HG02981 (cell line): ENCODE results near the gene PAXX.
"Not testable (repeated sequence)": the region's sequence is repeated elsewhere in the genome, so short reads cannot be mapped to it uniquely, and the experiment has no call there.

ENCODE experiments used
- ATAC-seq: cut with Tn5 transposase; IDR thresholded peaks from one replicate; pipeline ENCODE4 v1.9.1; 2021; ENCODE audit warnings: mild to moderate bottlenecking, moderate library complexity; ENCODE audit not compliant: unreplicated experiment

PAXX gene

DNA sequence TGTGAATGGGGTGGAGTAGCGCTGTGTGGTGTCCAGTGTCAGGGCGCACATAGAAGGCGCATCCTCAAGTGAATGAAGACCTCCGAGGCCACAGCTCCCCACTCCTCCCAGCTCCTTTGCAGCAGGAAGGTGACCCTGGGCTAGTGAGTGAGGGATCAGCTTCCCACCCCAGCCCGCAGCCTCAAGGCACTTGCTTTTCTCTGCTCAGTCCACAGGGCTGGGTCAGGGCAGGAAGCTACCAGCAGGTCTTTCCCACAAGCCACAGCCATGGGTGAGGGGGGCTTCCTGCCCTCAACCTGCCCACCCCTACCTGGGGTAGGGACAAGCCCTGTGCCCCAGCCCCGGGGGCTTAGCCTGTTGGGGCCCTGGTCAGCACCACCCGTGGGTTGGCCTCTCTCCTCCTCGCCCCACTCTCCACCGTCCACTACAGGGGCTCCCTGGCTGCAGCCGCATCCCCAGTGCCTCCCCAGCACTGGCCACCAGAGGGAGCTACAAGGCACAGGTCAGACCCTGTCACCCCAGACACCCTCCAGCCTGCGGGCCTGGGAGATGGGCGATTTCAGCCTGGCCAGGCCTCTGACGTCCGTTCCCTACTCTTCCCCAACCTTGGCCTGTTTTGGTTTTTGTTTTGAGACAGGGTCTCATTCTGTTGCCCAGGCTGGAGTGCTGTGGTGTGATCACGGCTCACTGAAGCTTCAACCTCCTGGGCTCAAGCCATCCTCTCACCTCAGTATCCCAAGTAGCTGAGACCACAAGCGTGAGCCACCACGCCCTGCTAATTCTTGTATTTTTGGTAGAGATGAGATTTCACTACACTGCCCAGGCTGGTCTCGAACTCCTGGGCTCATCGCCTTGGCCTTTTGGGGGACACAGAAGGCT is 37.1 kb downstream of the PAXX start:
- peak; percentile 37 for ATAC-seq

DNA sequence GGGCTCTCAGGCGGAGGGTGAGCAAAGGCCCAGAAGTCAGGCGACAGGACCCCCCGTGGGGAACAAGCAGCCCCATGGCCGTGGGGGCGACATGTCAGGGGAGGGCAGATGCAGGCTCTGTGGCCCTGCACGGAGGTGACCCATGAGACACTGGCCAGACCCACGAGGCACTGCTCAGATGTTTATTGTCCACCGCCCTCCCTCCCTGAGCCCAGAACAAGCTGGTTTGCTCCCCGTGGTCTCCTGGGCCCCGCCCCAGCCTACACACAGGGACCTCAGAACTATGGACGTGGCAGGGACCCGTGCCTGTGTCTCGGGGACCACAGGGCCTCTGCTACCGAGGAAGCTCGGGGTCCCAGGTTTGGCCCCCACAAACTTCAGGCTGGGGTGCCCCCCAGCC is 37.8 kb downstream of the PAXX start:
- no peak for ATAC-seq

DNA sequence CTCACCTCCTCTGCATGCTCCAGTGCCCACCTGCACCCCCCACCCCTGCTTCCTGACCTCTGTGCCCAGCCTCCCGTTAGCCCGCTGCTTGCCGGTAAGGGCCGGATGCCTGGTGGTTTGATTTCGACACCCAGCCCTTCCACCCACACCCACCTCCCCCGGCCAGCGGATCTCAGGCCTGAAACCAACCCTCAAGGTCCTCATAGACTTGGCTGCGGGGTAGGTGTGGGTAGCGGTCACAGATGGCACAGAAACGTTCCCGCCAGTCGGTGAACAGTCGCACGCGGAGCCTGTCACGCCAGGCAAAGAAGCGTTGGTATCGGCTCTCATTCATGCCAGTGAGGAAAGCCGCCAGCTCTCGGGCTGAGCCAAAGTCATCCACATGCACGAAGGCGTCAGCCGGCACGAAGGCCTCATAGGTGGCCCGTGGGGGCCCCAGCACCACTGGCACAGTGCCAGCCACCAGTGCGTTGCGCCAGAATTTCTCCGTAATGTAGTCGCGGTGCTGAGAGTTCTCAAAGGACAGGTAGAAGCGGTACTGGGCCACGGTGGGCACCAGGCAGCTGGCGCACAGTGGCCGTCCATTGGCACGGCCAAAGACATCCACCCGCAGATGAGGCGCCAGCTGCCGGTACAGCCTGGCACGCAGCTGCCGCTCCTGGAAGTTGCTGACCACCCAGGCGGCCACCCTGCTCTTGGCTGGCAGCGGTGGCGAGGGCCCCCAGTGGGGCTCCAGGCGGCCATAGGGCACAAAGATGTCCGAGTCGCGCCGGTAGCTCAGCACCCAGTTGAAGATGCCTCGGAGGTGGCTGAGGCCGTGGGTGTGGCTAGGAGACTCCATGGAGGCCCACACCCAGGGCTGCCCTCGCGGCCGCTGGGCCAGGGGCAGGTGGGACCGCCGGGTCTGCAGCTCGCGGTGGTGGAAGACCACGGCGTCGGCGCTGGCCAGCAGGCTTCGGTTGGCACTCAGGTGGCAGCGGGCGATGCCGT is 38.6 kb downstream of the PAXX start:
- no peak for ATAC-seq

DNA sequence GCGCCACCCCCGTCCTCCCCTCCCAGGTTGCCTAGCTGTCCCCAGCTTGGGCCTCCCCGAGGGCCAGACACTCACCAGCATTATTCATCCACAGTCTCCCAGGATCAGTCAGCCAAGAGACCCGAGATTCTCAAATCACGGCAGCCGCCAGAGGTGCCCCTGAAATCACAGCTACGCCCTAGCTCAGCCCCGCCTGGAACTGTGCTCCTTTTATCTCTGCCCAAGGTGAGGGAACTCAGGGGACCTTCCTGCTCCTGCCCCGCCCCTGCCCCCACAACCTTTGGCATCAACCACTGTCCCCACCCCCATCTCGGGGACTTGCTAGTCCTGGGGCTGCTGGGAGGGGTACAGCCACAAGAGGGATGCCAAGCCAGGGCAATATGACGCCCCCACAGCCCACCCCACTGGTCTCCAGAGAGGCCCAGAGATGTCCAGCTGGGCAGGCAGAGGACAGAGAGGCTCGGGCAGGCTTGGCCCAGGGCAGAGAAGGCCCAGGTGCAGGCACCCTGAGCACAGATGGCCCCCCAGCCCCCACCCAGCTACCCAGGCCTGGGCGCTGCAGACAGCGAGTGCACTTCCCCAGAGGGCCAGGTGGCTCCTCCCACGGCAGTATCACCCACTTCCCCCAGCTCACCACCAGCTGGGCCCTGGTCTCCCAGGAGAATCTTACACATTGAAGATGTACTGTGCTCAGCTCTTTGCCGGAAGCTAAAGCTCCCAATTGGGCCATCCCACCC is 39.9 kb downstream of the PAXX start, which contains the start of gene FUT7:
TSS of gene FUT7 (minus strand) at position 185 of the 737 bp plus-strand sequence. CDS start at position 88, 97 bp downstream.
- ATAC-seq: no peak

DNA sequence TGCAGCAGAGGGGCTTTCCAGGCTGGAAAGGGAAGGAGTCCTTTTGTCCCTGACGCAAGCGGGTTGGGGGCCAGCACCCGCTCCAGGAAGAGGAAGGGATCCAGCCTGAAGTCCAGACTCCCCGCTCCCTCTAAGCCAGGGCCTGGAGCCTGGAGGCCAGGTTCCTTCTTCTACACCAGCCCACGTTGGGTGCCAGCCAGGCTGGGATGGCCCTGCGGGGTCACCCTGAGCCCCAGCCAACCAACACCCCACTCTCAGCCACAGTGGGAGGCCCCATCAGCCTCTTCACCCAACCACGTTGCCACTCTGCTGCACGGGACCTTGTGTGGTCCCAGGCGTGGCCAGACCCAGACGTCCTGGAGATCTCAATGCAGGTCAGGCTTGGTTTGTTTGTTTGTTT is 40.6 kb downstream of the PAXX start:
- no peak for ATAC-seq

DNA sequence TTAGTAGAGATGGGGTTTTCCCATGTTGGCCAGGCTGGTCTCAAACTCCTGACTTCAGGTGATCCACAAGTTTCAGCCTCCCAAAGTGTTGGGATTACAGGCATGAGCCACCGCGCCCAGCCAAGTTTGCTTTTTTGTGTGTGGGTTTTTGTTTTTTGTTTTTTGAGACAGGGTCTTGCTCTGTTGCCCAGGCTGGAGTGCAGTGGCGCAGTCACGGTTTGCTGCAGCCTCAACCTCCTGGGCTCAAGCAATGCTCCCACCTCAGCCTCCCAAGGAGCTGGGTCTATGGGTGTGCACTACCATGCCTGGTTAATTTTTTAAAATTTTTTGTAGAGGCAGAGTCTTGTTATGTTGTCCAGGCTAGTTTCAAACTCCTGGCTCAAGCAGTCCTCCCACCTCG is 41.3 kb downstream of the PAXX start:
- ATAC-seq: not testable (repeated sequence)

DNA sequence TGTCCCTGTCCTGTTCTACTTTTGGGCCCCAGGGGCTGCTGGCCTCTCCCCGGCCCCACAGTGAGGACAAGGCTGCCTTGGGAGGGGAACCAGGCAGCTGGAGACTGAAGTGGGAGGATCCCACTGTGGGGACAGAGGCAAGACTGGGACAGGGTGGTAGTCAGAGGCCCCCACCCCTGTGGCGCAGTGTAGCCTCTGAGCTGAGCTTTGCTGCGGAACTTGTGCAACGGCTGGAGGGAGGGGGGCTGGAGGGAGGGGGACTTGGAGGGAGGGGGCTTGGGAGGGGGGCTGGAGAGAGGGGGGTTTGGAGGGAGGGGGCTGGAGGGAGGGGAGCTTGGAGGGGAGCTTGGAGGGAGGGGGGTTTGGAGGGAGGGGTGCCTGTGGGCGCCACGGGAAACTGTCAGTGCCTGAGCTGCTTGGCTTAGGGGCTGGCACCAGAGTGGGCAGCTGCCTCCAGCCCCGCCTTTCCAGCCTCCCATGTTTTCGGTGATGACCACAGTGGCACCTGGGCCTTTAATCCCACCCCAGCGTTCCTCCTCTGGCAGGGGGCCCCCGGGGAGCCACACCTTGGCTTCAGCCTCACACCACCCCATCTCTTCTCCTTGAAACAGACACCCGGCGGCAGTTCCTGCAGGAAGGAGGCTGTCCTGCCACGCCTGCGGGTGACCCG is 42.0 kb downstream of the PAXX start:
- ATAC-seq: no peak

DNA sequence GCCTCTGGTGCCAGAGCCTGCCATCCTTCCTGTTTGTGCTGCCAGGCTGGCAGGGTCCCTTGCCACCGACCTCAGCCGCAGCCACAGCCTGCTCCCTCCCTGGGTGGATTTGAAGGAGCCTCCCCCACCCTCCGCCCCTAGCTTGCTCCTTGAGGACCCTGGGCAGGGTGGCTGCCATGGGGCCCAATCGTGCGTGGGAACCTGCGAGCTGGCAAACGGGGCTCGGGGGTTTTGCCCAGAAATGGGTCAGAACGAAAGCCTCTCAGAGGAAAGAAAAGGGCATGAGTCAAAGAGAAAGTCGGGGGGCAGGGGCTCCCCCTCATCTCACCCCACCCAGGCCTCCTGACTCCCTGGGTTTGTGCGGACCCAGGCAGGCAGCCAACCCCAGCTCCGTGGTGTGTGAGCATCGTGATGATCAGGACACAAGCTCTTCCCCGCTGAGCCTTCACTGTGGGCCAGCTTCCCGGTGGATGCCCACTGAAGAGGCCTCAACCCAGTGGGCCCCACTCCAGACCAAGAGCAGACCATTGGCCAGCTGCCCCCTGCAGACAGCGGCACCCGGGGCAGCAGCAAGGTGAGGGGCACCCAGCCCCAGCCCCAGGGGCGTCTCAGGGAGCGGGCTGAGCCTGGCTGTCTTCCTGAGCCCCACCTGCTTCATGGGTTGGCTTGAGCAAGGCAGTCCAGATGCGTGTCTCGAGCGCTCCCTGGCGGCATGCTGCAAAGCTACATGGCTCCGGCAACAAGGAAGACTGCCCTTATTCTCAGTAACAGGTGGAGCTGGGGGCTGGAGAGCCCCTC is 42.7 kb downstream of the PAXX start:
- ATAC-seq: peak; percentile 63

DNA sequence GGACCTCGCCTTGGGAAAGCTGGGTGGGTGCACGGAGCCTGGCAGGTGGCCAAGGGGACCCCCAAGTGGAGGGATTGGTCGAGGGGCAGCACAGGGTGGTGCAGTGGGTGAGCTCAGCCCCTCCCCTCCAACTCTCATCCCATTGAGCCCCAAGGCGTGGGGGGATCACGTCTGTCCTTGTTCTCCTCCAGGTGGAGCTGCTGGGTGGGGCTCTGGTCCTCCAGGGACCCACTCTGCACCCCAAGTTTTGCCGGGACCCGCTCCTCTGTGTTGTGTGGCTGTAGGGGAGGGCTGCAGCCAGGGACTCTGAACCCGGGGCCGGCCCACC is 43.2 kb downstream of the PAXX start:
- ATAC-seq: no peak

DNA sequence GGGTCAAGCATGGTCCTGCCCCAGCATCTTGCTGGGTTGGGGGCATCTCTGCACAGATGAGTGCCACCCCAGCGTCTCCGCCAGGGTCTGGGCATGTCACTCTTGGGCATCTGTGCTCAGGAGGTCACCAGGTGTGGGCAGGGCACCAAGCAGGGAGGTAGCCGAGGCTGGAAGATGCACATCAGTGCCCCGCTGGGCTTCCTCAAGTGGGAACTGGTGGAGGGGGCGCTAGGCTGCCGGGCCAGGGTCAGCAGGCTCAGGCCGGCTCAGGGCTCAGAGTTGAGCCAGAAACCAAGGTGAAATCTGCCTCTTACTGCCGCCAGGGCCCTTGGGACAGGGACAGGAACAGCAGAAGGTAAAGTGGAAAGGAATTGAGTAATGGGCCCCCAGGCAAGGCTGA is 43.7 kb downstream of the PAXX start:
- ATAC-seq: no peak

DNA sequence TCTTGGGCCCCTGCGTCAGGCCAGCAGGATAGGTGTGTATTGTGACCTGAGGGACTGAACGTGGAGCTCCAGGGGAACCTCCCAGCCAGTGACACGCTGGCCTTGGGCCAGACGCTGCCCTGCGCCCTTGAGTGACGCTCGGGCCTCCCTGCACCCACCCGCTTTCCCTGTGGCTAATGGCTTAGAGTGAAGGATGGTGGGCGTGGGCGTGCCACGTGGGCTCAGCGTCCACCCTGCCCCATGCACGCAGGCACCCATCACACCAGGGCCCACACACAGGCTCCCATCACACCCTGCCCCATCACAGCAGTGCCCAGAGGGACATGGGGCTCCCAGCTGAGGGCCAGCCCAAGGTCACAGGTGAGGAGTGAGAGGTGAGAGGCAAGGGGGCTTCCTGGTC is 44.8 kb downstream of the PAXX start:
- no peak for ATAC-seq

DNA sequence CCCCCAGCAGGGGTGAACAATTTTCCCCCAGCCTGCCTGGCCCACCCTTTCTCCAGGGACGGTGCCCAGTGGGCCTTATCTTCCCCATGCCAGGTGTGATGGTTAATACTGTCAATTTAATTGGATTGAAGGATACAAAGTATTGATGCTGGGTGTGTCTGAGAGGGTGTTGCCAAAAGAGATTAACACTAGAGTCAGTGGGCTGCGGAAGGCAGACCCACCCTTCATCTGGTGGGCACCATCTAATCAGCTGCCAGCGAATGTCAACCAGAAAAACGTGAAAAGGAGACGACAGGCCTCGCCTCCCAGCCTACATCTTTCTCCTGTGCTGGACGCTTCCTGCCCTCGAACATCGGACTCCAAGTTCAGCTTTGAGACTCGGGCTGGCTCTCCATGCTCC is 45.3 kb downstream of the PAXX start:
- ATAC-seq: no peak

DNA sequence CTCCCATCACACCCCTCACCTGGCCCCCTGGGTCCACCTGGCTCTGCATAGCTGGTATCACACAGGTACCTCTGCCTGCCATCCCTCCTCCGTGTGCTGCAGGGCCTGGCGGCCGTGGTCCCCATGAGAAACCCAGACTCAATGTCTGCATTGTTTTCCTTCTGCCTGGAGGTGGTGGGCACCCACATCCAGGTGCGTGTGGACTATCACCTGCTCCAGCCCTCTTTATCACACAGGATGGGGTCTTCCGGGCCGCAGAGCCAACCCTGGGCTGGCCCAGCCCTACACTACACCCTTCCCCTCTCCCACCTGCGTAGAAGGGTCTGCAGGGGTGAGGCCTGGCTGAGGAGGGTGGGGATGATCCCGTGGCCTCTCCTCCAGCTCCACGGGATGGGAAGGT is 46.7 kb downstream of the PAXX start:
- no peak for ATAC-seq

DNA sequence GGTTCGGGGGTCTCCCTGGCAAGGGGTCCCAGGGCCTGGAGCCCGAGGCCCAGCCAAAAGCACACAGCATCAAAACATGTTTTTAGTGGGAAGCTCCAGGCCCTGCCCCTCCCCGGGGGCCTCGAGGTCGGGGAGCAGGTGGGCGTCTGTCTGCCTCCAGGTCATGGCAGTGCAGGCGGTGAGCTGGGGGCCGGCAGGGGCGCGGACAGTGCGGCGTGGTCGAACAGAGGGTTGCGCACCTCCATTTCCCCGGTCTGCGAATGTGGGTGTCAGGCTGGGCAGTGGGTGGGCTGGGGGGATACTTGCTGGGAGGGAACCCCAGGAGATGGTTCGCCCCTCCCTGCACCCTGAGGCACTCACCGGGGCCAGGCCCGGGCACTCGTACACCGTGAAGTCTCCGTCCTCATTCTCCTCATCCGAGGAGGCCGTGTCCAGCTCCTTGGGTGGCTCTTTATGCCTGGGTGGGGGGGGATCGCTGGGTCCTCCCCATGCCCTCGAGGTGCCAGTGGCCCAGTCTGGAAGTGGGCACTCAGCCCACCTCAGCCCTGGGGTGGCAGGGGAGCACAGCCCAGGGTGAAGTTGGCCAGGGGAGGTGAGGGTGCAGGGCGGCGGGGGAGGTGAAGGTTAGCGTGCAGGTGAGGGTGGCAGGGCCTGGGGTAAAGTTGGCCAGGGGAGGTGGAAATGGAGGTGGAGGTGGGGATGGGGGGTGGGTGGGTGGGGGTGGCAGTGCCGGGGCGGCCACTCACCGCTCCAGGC is 47.6 kb downstream of the PAXX start:
- no peak for ATAC-seq

DNA sequence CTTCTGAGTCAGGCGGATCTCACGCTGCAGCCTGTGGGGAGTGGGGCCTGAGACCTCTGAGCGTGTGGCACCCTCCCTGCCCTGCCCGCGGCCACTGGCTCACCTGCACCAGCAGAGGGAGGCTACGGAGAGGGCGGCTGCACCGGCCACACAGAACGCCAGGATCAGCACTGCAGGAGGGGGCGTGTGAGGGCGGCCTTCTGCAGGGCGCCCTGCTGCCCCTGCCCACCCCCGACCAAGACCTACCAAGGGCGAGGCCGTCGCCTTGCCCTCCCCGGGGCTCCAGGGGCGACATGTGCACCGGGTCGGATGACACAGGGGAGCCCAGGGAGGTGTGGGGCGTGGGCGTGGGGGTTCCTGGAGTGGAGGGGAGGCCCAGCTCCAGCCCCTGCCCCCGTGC is 48.3 kb downstream of the PAXX start:
- no peak for ATAC-seq

DNA sequence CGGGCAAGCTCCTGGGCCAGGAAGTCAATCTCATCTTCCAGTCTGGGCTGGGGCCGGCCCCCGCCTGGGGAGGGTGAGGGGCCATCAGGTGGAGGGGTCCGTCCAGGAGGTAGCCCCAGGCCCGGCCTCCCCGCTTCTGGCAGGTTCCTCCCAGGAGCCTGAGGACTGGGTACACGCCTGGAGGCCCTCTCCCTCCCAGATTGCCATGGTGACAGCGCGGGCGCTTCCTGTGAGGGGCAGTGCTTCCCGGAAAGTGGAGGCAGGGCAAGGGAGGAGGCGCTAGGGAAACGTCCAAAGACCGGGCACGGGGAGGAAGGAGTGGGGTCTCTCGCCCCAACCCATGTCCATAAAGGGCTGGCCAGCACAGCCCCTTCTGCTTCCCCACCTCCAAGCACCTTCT is 48.9 kb downstream of the PAXX start:
- no peak for ATAC-seq

DNA sequence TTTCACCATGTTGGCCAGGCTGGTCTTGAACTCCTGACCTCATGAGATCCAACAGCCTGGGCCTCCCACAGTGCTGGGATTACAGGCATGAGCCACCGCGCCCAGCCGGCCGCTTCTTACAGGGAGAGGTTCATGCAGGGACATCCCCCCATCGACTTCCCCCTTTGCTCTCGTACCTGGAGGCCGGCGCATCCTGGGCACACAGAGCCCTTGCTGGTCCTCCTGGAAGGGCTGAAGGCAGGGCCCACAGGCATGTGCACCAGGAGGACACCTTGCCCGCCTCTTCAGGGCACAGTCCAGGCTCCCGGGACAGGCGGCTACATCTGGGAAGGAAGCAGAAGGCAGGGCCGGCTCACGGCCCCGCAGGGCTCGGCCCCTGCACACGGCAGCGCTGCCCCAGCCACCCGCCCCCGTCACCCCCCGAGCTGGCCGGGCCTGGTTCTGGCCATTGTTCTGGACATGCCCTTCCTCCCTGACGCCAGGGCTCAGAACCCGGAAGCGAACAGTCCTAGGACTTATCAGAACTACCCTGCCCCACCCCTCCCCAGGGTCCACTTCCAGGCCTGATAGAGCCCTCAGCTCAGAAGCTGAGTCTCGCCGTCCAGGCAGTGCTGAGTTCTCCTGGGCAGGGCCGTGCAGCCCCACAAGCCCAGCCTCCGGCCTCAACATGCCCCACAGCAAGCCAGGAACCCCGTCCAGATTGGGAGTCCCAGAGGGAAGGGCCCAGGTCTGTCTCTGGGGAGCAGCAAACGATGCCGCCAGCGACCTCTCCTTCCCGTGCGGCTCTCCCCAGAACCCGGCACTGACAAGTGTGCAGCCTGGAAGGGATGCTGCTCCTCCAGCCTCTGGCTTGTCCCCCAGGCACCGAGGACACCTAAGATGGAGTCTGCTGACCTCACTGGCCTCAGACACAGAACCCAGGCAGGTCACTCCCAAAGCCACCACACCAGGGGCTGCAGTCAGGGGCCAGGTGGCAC is 50.8 kb downstream of the PAXX start:
- no peak for ATAC-seq
